Testis (tissue), 3 donors: ENCODE data around the gene SETD2. TPM values are rescaled to one million over a fixed set of nuclear protein-coding genes. Genes with fewer than 3 reads are reported as not detected.
"Not testable (repeated sequence)": the region's sequence is repeated elsewhere in the genome, so short reads cannot be mapped to it uniquely, and the experiment has no call there.

Experiments used
- DNase-seq: peaks from one replicate; pipeline ENCODE4 v3.0.0-alpha.2; 2019
- H3K27ac ChIP-seq, 2 donors: fragments of 200-600 bp; sonication (generic); one replicate each; pipeline ENCODE4 v1.5.1; 2019
- H3K27me3 ChIP-seq: fragments of 200-600 bp; sonication (generic); one replicate; pipeline ENCODE4 v1.5.1; 2019
- H3K36me3 ChIP-seq: fragments of 200-600 bp; sonication (generic); one replicate; pipeline ENCODE4 v1.5.1; 2017; ENCODE audit warnings: low read depth; ENCODE audit errors: missing control alignments
- H3K4me1 ChIP-seq: fragments of 200-600 bp; sonication (generic); one replicate; pipeline ENCODE4 v1.5.1; 2019
- H3K4me3 ChIP-seq, 2 donors: fragments of 200-600 bp; sonication (generic); one replicate each; pipeline ENCODE4 v1.5.1; 2017 to 2019
- H3K9me3 ChIP-seq: fragments of 200-600 bp; sonication (generic); one replicate; pipeline ENCODE4 v1.5.1; 2017
- CTCF ChIP-seq, 3 experiments: fragments of 450-650 bp in 2 of 3; fragments of 200-600 bp in 1 of 3; sonication (generic) in 1 of 3; IDR thresholded peaks; one replicate each; pipeline ENCODE4 v1.5.1; 2016 to 2019; ENCODE audit warnings: antibody characterized with exemption in 3 of 3, mild to moderate bottlenecking in 2 of 3, moderate library complexity in 1 of 3
- POLR2A ChIP-seq: fragments of 450-650 bp; IDR thresholded peaks from one replicate; pipeline ENCODE4 v1.6.1; 2017; ENCODE audit warnings: antibody characterized with exemption, mild to moderate bottlenecking, moderate library complexity
- WGBS, 2 donors: methylation state at CpG; one replicate each; pipeline ENCODE4 v1.1.5; 2018; 5-methylcytosine and 5-hydroxymethylcytosine counted together
- intact Hi-C: fragments of 100-400 bp; cut with DNase I; formaldehyde crosslinking; loops from one replicate; pipeline ENCODE4 v1.15.1; 2023; ENCODE audit warnings: low total_unique reads
- polyA plus RNA-seq: library from polyadenylated mRNA; stranded (reverse); fragments of 350-450 nt; fragmentation: Illumina TruSeq; extraction: RNeasy Lipid Tissue Mini Kit (QIAGEN cat#74804); gene quantifications from one replicate; pipeline ENCODE4 v1.2.3, GENCODE V29; 2014; ENCODE audit warnings: low read depth, low replicate concordance; ENCODE audit not compliant: insufficient read depth
- total RNA-seq, 2 donors: library from RNA; depleted of rRNA; stranded (reverse); fragments of >200 nt; gene quantifications; one replicate each; pipeline ENCODE4 v1.2.3, GENCODE V29; 2016

The SETD2 gene
- total and polyA plus RNA-seq, 3 donors from 2014 or later: 37.1 to 95.2 (median 76.7) TPM

- TF ChIP-seq CTCF (IDR thresholded peaks at IDR 0.05): no peak
- TF ChIP-seq POLR2A: no peak
- Histone ChIP-seq H3K4me1 (no peaks in the 10 kb centered on the region), H3K4me3 (no peak overlapping the region), H3K27me3 (no peaks in the 10 kb centered on the region), H3K9me3 (no peaks in the 10 kb centered on the region), H3K27ac (no peak overlapping the region), H3K36me3 (no peaks in the 10 kb centered on the region)
- 73 to 86% methylated on average over 3 of the region's 3 CpGs for WGBS, 2 donors
- intact Hi-C loops: no loop called here
- no peak for DNase-seq
Observed at GRCh38 chr3:47197287-47197686, 33.4 kb upstream of the SETD2 start.

GRCh38 chr3:47194994-47195393 lies 31.1 kb upstream of the SETD2 start:
- 65 to 84% methylated on average over 2 of the region's 2 CpGs for WGBS, 2 donors
- no peak overlapping the region for H3K4me3 ChIP-seq
- no peak overlapping the region for H3K27ac ChIP-seq
- DNase-seq: no peak
- no peaks in the 10 kb centered on the region for H3K36me3 ChIP-seq
- no peak for TF ChIP-seq POLR2A
- no peak for TF ChIP-seq CTCF (IDR thresholded peaks at IDR 0.05)
- intact Hi-C loops: no loop called here
- no peaks in the 10 kb centered on the region for H3K4me1 ChIP-seq
- no peaks in the 10 kb centered on the region for H3K9me3 ChIP-seq
- H3K27me3 ChIP-seq: no peaks in the 10 kb centered on the region

- TF ChIP-seq POLR2A: no peak
- TF ChIP-seq CTCF (IDR thresholded peaks at IDR 0.05): no peak
- 90 to 93% methylated on average over 4 of the region's 4 CpGs for WGBS, 2 donors
- H3K27me3 ChIP-seq: no peaks in the 10 kb centered on the region
- H3K4me1 ChIP-seq: no peaks in the 10 kb centered on the region
- H3K27ac ChIP-seq: no peak overlapping the region
- no peak overlapping the region for H3K4me3 ChIP-seq
- H3K9me3 ChIP-seq: no peaks in the 10 kb centered on the region
- H3K36me3 ChIP-seq: no peaks in the 10 kb centered on the region
- intact Hi-C loops: no loop called here
- DNase-seq: no peak
Observed at GRCh38 chr3:47193871-47194859, 30.3 kb upstream of the SETD2 start.

- H3K4me1 ChIP-seq: no peaks in the 10 kb centered on the region
- H3K36me3 ChIP-seq: no peaks in the 10 kb centered on the region
- H3K27ac ChIP-seq: no peak overlapping the region
- no peaks in the 10 kb centered on the region for H3K9me3 ChIP-seq
- intact Hi-C loops: no loop called here
- DNase-seq: no peak
- WGBS, 2 donors: 85 to 95% methylated on average over 2 of the region's 2 CpGs
- no peak for TF ChIP-seq POLR2A
- no peak for TF ChIP-seq CTCF (IDR thresholded peaks at IDR 0.05)
- no peak overlapping the region for H3K4me3 ChIP-seq
- H3K27me3 ChIP-seq: no peaks in the 10 kb centered on the region
Observed at GRCh38 chr3:47186285-47186684, 22.4 kb upstream of the SETD2 start.

- H3K4me1 ChIP-seq, H3K36me3 ChIP-seq, DNase-seq, H3K4me3 ChIP-seq, H3K9me3 ChIP-seq, intact Hi-C loops, H3K27ac ChIP-seq, H3K27me3 ChIP-seq: not testable (repeated sequence)
- WGBS, 2 donors: 95 to 98% methylated on average over 4 of the region's 4 CpGs
Observed at GRCh38 chr3:47181685-47182084, 17.8 kb upstream of the SETD2 start.

GRCh38 chr3:47180011-47180410 lies 16.1 kb upstream of the SETD2 start:
- 90 to 92% methylated on average over 12 of the region's 12 CpGs for WGBS, 2 donors
- H3K4me1 ChIP-seq, H3K4me3 ChIP-seq, H3K27me3 ChIP-seq, H3K27ac ChIP-seq, H3K36me3 ChIP-seq, DNase-seq, intact Hi-C loops, H3K9me3 ChIP-seq: not testable (repeated sequence)
